BE2C (cell line): Measurements from ENCODE around the gene LBR.

Experiments
- DNase-seq: peaks from one replicate; pipeline ENCODE4 v3.0.0-alpha.2; 2020
- H3K27me3 ChIP-seq: fragments of 250-450 bp; sonication (Bioruptor Pico); 2 replicates; pipeline ENCODE4 v1.5.1; 2020; ENCODE audit warnings: mild to moderate bottlenecking
- H3K36me3 ChIP-seq: fragments of 250-450 bp; sonication (Bioruptor Pico); 2 replicates; pipeline ENCODE4 v1.5.1; 2020; ENCODE audit warnings: mild to moderate bottlenecking
- H3K4me1 ChIP-seq: fragments of 250-450 bp; sonication (Bioruptor Pico); 2 replicates; pipeline ENCODE4 v1.5.1; 2020
- H3K4me3 ChIP-seq: 2 replicates; pipeline ENCODE4 v1.5.1; 2011; ENCODE audit warnings: low read depth, low read length
- H3K9me3 ChIP-seq: fragments of 250-450 bp; sonication (Bioruptor Pico); 2 replicates; pipeline ENCODE4 v1.5.1; 2020
- TF ChIP-seq, protein P1 (sequence below): IDR thresholded peaks from 2 replicates; pipeline ENCODE4 v1.5.1; 2012; ENCODE audit warnings: mild to moderate bottlenecking, low read depth, low read length

Gene LBR

DNA sequence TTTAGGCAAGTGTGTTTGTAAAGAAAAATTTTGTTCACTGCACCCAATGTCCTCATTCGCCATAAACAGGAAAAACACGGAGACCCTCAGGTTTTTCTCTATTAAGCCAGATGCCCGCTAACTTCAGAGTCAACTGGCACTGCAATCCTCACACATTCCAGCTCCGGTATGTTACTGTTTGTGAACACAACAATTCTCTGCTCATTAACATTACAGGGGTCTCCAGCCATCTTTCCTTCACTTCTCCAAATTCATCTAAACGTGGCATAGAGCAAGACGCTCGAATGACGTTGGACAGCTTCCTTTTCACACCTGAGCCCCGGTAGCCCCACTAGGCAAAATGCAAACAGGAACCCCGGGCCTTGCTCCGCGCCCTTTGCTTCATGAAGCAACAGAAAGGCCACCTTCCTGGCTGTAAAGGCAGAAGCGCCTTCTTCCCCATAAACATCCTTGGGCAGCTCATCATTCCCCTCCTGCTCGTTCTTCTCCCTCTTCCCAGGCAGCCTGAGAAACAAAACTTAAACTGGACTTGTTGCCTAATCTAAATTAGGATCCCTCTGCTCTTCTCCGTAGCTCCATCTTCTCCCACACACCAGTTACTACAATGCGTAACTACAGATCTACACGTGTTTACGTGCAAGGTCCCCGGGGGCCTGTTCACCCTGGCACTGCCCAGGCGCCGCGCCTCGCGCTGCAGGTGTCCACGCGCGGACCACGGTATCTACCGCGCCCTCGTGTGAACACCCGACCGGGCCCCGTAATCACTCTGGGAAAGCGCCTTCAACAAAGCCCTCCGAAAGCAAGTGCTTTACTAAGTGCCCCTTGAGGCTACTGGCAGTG lies 1.2 kb downstream of the LBR start:
- peak; percentile 34 for DNase-seq
- TF ChIP-seq, protein P1, sequence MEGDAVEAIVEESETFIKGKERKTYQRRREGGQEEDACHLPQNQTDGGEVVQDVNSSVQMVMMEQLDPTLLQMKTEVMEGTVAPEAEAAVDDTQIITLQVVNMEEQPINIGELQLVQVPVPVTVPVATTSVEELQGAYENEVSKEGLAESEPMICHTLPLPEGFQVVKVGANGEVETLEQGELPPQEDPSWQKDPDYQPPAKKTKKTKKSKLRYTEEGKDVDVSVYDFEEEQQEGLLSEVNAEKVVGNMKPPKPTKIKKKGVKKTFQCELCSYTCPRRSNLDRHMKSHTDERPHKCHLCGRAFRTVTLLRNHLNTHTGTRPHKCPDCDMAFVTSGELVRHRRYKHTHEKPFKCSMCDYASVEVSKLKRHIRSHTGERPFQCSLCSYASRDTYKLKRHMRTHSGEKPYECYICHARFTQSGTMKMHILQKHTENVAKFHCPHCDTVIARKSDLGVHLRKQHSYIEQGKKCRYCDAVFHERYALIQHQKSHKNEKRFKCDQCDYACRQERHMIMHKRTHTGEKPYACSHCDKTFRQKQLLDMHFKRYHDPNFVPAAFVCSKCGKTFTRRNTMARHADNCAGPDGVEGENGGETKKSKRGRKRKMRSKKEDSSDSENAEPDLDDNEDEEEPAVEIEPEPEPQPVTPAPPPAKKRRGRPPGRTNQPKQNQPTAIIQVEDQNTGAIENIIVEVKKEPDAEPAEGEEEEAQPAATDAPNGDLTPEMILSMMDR = no peak

DNA sequence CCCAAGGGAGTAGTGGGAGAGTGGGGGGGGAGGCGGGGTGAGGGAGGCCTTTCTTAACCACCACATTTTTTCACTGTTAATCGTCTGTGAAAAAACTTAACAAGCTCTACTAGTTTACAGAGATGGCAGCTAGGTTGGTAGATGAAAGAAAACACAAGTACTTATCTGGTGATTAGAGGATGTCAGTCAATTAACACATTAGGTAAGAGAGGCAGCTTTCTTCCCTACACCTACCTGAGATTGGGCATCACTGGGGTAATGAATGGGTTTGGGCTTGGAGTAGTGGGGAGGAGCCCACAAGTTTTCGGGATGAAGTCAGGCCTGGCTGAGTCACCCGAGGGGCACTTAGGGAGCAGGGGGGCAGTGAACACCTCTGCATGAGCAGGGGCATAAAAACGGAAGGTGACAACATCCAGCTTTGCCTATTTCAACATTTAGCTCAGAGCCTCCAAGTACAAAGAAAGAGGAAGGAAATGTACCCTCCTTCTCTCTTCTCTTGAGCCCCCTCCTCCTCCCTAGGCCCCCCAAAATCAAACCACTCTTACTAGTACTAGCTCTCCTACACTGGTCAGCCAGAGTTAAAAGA lies 2.5 kb downstream of the LBR start:
- H3K9me3 ChIP-seq = no peaks in the 10 kb centered on the region
- no peak for DNase-seq
- H3K36me3 ChIP-seq = peaks cover 21% of the 10 kb centered on the region
- H3K27me3 ChIP-seq = no peaks in the 10 kb centered on the region
- peaks cover 33% of the 10 kb centered on the region for H3K4me1 ChIP-seq
- TF ChIP-seq, protein P1 = no peak
- peak overlapping the region; percentile 96 for H3K4me3 ChIP-seq

More for the DNA sequence above, 1.2 kb downstream of the LBR start:
- Histone ChIP-seq H3K4me3 (peak overlapping the region; percentile 96), H3K9me3 (no peaks in the 10 kb centered on the region; the same call in 1 of the 2 replicates), H3K4me1 (peaks cover 33% of the 10 kb centered on the region), H3K36me3 (peaks cover 15% of the 10 kb centered on the region), H3K27me3 (no peaks in the 10 kb centered on the region)

DNA sequence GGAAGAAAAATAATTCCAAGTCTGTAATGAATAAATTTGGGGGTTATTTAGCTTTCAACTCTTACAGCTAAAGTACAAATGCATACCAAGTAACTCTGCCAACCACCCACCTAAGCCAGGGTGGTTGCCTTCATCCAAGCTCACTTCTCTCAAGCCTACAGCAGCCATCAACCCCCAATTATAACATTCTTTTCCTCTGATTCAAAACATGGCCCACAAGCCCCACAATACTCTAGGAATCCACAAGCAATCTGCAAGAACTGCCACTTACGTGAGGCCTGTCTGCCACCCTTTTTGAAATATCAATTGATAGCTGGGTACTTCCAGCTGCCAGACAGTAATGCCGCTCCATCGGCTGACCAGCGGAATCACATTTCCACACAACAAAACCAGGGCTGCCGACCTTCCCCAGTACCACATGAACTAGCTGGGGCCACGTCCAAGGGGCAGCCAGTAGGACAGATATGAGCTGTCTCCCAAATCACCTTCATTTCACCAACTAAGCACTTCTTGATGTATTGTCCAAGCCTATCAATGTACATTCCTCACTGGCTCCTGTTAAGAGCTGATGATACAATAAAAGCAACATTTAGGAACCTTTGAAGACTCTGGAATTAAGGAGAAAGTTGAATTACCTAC lies 3.2 kb downstream of the LBR start:
- no peaks in the 10 kb centered on the region for H3K27me3 ChIP-seq
- peak overlapping the region; percentile 96 for H3K4me3 ChIP-seq
- TF ChIP-seq, protein P1 = no peak
- H3K9me3 ChIP-seq = no peaks in the 10 kb centered on the region
- H3K4me1 ChIP-seq = peaks cover 33% of the 10 kb centered on the region
- DNase-seq = no peak
- H3K36me3 ChIP-seq = peaks cover 27% of the 10 kb centered on the region

DNA sequence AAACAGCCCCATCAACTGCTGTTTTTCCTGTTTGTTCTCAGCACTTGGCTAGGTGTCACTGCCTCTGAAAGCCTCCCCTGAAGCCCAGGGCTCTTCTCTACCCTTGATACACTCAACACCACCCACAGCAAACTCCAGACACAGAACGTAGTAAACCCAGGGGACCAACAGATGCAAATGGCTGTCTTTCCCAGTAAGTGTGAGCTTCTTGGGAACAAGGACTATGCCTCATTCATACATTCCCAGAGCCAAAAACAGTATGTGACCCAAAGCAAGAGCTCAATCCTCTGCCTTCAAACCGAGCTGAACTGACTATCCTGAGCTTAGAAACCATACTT lies 4.4 kb downstream of the LBR start:
- peaks cover 33% of the 10 kb centered on the region for H3K4me1 ChIP-seq
- peak overlapping the region; percentile 96 for H3K4me3 ChIP-seq
- H3K36me3 ChIP-seq = peaks cover 38% of the 10 kb centered on the region
- no peaks in the 10 kb centered on the region for H3K9me3 ChIP-seq
- TF ChIP-seq, protein P1 = no peak
- DNase-seq = no peak
- H3K27me3 ChIP-seq = no peaks in the 10 kb centered on the region

DNA sequence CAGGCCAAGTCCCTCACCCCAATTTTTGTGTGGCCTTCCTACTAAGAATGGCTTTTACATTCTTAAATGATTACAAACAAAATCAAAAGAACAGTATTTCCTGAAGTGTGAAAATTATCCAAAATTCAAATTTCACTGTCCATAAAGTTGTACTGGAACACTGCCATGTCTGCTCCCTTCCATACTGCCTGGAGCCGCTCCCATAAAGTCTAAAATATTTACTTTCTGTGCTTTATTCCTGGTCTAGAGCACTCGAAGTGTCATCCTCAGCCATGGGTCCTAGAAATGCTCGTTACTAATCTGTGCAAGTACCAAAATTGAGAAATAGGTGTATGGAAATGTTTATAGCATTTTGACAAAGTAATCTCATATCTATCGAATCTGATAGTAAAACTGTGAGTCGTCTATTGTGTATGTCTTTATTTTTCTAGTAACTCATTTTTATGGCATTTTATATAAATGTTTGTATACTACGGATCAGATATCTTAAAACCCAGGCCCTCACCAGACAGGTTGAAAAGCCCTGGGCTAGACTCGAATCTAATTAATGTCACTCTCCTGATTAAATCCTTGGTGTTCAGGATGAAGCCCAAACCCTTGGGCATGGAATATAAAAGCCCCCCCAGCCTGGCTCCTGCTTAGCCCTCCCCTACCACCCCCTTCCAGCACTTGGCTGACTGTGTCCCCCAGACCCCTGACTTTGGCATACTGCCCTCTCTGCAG lies 4.9 kb downstream of the LBR start:
- Histone ChIP-seq H3K27me3 (no peaks in the 10 kb centered on the region), H3K36me3 (peaks cover 43% of the 10 kb centered on the region), H3K4me3 (peak overlapping the region; percentile 96; the same call in 1 of the 2 replicates), H3K4me1 (peaks cover 33% of the 10 kb centered on the region), H3K9me3 (no peaks in the 10 kb centered on the region)
- DNase-seq = peak; percentile 91
- TF ChIP-seq, protein P1 = no peak
